Thyroid gland (tissue), 4 donors: ENCODE results near the gene SNX24.

Source experiments
- CTCF ChIP-seq, 6 experiments: fragments of 200-600 bp in 3 of 6; fragments of 450-650 bp in 3 of 6; sonication (generic) in 3 of 6; IDR thresholded peaks; one replicate each; pipeline ENCODE4 v1.5.1; 2016 to 2019; ENCODE audit warnings: antibody characterized with exemption in 6 of 6, mild to moderate bottlenecking in 2 of 6, inconsistent platforms in 1 of 6, moderate library complexity in 1 of 6
- POLR2A ChIP-seq, 2 donors: fragments of 450-650 bp; IDR thresholded peaks; one replicate each; pipeline ENCODE4 v1.6.1; 2017; ENCODE audit warnings: antibody characterized with exemption in 2 of 2, mild to moderate bottlenecking in 2 of 2, moderate library complexity in 1 of 2

DNA sequence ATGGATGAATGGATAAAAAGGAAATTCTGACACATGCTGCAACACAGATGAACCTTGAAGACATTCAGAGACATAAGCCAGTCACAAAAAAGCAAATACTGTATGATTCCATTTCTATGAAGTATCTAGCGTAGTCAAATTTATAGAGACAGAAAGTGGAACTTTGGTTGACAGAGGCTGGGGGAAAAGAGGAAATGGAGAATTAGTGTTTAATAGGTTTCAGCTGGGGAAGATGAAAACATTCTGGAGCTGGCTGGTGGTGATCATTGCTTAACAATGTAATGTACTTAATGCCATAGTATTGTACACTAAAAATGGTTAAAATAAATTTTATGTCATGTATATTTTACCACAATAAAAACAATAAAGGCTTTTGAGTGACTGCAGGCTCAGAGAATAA lies 166.9 kb downstream of the SNX24 start:
- no peak for TF ChIP-seq CTCF (IDR thresholded peaks at IDR 0.05)
- no peak for TF ChIP-seq POLR2A (IDR thresholded peaks at IDR 0.05)
